ENCODE measurements around the gene UBFD1.
"Not testable (repeated sequence)": the region's sequence is repeated elsewhere in the genome, so short reads cannot be mapped to it uniquely, and the experiment has no call there.

The UBFD1 gene

GRCh38 chr16:23527961-23528643 lies 29.4 kb upstream of the UBFD1 start:
- no peak for DNase-seq (ENCODE audit: low read depth in 2 of 2)

GRCh38 chr16:23528644-23529310 lies 28.8 kb upstream of the UBFD1 start:
- DNase-seq (ENCODE audit: low read depth in 2 of 2) = no peak

GRCh38 chr16:23530062-23530461 lies 27.5 kb upstream of the UBFD1 start:
- DNase-seq (ENCODE audit: low read depth in 2 of 2) = no peak

GRCh38 chr16:23532448-23532847 lies 25.1 kb upstream of the UBFD1 start:
- no peak for DNase-seq (ENCODE audit: low read depth in 2 of 2)

GRCh38 chr16:23534868-23535860 lies 22.4 kb upstream of the UBFD1 start:
- no peak for DNase-seq (ENCODE audit: low read depth in 2 of 2)

GRCh38 chr16:23535901-23536300 lies 21.6 kb upstream of the UBFD1 start:
- DNase-seq (ENCODE audit: low read depth in 2 of 2) = no peak

- no peak for DNase-seq (ENCODE audit: low read depth in 2 of 2)
Observed at GRCh38 chr16:23537390-23537789, 20.1 kb upstream of the UBFD1 start.

- DNase-seq (ENCODE audit: low read depth in 2 of 2) = no peak
Observed at GRCh38 chr16:23538919-23539278, 18.6 kb upstream of the UBFD1 start.

- DNase-seq (ENCODE audit: low read depth in 2 of 2) = no peak
Observed at GRCh38 chr16:23539984-23540816, 17.3 kb upstream of the UBFD1 start.

GRCh38 chr16:23540817-23541178 lies 16.7 kb upstream of the UBFD1 start:
- DNase-seq (ENCODE audit: low read depth in 2 of 2) = not testable (repeated sequence)

GRCh38 chr16:23544436-23544835 lies 13.1 kb upstream of the UBFD1 start:
- DNase-seq (ENCODE audit: low read depth in 2 of 2) = no peak

GRCh38 chr16:23549938-23550337 lies 7.6 kb upstream of the UBFD1 start:
- DNase-seq (ENCODE audit: low read depth in 2 of 2) = no peak

- DNase-seq (ENCODE audit: low read depth in 2 of 2) = no peak
Observed at GRCh38 chr16:23552161-23552560, 5.4 kb upstream of the UBFD1 start.

GRCh38 chr16:23554536-23554935 lies 3.0 kb upstream of the UBFD1 start:
- DNase-seq (ENCODE audit: low read depth in 2 of 2) = no peak

GRCh38 chr16:23557779-23558702 lies 514 bp downstream of the UBFD1 start:
- DNase-seq (ENCODE audit: low read depth in 2 of 2) = peak in 1 of 2 experiments; percentile 5

- no peak for DNase-seq (ENCODE audit: low read depth in 2 of 2)
Observed at GRCh38 chr16:23561586-23561985, 4.1 kb downstream of the UBFD1 start.

- DNase-seq (ENCODE audit: low read depth in 2 of 2) = no peak
Observed at GRCh38 chr16:23562505-23562904, 5.0 kb downstream of the UBFD1 start.

- DNase-seq (ENCODE audit: low read depth in 2 of 2) = no peak
Observed at GRCh38 chr16:23563186-23563585, 5.7 kb downstream of the UBFD1 start.

- no peak for DNase-seq (ENCODE audit: low read depth in 2 of 2)
Observed at GRCh38 chr16:23564575-23565363, 7.2 kb downstream of the UBFD1 start.

GRCh38 chr16:23566724-23567123 lies 9.2 kb downstream of the UBFD1 start:
- no peak for DNase-seq (ENCODE audit: low read depth in 2 of 2)

All from stimulated activated CD4-positive, alpha-beta T cell treated with anti-CD3 and anti-CD28 coated beads, Interleukin-12 subunit alpha, Interleukin-12 subunit beta, amount 100 ng/mL, for 24 hours (primary cell).